Stimulated activated CD8-positive, alpha-beta memory T cell treated with anti-CD3 and anti-CD28 coated beads, Interleukin-2, amount 100 ng/mL, for 48 hours (primary cell): ENCODE results near the gene TIPIN.
"Not testable (repeated sequence)": the region's sequence is repeated elsewhere in the genome, so short reads cannot be mapped to it uniquely, and the experiment has no call there.

Experiments
- DNase-seq, 2 donors: peaks; one replicate each; pipeline ENCODE4 v3.0.0-alpha.2; 2020; ENCODE audit warnings: low read depth in 2 of 2

The TIPIN gene

DNA sequence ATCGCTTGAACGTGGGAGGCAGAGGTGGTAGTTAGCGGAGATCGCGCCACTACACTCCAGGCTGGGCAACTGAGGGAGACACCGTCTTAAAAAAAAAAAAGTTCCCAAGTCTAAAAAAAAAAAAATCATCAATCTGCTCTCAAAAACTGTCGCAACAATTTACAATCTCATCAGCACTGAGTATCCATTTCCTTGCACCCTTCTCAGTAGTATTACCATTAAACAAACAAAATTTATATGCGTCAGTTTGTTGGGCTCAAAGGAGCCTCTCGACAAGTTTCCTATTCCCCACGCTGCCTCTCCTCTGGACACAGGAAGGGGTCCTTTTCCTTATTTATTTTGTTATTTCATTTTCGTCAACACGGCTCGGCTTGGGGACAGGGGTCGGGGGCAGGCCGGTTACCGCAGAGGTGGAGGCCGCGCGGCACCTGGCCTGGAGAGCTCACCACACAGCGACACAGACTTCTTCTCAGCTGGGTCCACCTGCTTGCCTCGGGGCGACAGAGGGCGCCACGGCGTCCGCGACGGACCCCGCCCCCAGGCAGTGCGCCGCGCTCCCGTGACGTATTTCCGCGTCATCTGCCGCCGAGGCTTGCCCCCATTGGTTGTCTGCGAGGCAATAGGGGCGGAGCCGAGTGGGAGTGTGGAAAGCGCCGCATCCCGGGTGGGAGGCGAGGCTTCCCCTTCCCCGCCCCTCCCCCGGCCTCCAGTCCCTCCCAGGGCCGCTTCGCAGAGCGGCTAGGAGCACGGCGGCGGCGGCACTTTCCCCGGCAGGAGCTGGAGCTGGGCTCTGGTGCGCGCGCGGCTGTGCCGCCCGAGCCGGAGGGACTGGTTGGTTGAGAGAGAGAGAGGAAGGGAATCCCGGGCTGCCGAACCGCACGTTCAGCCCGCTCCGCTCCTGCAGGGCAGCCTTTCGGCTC is 30.0 kb upstream of the TIPIN start, which contains the start of gene MAP2K1:
TSS of gene MAP2K1 (plus strand) at position 709 of the 920 bp plus-strand sequence. CDS start 436 bp downstream, outside the sequence.
- DNase-seq = peak; percentile 98 to 99

DNA sequence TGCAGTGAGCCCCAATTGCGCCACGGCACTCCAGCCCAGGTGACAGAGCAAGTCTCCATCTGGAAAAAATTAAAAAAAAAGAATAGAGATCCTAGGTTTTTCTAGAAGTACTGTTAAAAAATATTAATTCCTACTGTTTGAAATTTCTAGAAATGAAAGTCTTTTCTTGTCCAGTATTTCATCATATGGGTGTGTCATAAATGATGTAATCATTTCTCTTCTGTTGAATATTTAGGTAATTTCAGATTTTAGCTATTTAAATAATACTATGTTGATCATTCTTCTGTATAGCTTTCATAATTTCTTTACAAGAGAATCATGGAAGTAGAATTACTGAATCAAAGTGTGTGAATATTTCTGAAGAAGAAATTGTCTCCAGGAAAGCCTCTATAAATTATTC is 24.9 kb upstream of the TIPIN start:
- DNase-seq = not testable (repeated sequence)

DNA sequence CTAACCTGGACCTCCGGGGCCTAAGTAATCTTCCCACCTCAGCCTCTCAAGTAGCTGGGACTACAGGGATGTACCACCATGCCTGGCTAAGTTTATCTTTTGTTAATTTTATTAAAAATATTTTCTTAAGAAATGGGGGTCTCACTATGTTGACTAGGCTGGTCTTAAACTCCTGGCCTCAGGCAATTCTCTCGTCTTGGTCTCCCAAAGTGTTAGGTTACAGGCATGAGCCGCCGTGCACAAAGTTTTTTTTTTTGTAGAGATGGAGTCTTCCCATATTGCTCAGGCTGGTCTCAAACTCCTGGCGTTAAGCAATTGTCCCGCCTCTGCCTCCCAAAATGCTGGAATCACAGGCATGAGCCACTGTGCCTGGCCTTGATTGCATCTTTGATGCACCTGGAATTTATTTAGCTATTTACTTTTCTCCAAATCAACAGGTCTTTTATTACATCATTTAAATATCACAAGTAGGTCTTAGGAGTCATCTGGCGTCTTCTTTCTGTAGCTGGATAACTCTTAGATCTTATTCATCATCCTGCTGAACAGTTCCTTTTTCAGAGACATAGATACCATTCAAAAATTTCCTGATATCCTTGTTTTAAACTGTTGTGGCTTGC is 22.4 kb upstream of the TIPIN start:
- DNase-seq = no peak

DNA sequence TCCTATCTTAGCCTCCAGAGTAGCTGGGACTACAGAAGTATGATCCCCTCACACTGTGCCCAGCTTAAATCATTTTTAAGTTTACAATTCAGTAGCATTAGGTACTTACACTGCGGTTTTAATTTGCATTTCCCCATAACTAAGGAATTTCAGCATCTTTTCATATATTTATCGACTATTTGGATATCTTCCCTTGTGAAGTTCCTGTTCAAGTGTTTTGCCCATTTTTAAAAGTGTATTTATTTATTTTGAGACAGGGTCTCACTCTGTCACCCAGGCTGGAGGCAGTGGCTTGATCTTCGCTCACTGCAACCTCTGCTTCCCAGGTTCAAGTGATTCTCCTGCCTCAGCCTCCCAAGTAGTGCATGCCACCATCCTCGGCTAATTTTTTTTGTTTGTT is 17.7 kb upstream of the TIPIN start:
- no peak for DNase-seq

DNA sequence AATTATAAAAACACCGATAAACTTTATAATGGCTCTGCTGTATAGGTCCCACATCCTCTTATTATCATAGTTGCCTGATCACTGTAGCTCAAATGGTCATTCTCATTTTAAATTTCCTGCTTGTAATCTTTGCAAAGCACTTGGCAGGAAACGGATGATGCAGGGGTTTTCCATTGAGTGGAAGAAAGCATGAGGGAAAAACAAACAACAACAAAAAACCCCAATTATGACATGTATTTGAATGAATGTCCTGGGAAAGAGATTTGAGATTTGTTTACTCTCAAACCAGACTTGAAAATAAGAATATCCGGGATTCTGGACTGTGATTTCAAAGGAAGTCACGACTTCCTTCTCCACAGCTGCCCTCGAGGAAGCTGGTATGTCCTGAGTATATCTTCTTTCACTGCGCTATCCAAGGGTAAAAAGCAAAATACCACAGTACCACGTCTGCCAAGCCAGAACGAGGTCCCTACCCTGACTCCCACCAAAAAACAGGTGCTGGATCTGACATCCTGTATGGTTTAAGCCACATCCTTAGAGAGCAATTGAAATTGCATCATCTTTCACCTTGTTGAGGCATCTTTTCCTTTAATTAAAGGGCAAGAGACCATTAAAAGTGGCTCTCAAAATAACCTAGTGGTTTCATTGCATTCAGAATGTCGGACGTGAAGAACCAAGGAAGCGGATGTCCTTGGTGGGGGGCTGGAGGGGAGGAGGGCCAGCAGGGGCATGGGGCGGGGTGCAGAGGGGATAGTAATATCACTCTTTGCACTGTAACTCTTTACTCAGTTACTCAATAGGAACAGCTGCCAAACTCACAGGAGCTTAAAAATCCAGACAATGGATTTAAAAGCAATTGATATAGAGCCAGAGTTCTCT is 13.5 kb upstream of the TIPIN start:
- no peak for DNase-seq

DNA sequence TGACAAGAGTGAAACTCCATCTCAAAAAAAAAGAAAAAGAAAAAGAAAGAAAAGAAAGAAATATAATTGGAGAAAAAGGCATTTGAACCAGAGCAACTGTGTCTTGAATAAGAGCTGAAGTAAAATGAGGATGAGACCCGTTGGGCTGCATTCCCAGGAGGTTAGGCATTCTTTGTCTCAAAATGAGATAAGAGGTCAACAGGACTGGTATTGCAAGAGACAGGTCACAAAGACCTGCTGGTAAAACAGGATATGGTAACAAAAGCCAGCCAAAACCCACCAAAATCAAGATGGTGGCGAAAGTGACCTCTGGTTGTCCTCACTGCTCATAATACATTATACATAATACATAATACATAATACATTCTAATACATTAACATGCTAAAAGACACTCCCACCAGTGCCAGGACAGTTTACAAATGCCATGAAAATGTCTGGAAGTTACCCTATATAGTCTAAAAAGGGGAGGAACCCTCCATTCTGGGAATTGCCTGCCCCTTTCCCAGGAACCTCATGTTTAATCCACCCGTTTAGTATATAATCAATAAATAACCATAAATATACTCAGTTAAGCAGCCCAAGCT is 8.6 kb upstream of the TIPIN start:
- DNase-seq = no peak

- DNase-seq = no peak
Measured at GRCh38 chr15:66362776-66363175, 6.3 kb upstream of the TIPIN start.

- DNase-seq = not testable (repeated sequence)
Measured at GRCh38 chr15:66361745-66362460, 5.4 kb upstream of the TIPIN start.

- no peak for DNase-seq
Measured at GRCh38 chr15:66359740-66360139, 3.3 kb upstream of the TIPIN start.

GRCh38 chr15:66356077-66356358 is 467 bp downstream of the TIPIN start:
- DNase-seq = no peak

GRCh38 chr15:66348530-66348929 is 8.0 kb downstream of the TIPIN start:
- not testable (repeated sequence) for DNase-seq

GRCh38 chr15:66328771-66329170 is 27.7 kb downstream of the TIPIN start:
- DNase-seq = no peak

DNA sequence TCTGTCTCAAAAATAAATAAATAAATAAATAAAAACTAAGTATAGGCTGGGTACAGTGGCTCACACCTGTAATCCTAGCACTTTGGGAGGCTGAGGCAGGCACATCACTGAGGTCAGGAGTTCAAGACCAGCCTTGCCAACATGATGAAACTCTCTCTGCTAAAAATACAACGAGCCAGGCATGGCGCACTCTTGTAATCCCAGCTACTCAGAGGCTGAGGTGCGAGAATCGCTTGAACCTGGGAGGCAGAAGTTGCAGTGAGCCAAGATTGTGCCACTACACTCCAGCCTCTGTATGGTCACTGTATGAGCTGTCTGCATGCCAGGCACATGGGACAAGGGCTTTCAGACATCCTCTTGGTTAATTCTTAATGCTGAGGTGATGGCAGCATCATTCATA is 28.7 kb downstream of the TIPIN start:
- DNase-seq = no peak

DNA sequence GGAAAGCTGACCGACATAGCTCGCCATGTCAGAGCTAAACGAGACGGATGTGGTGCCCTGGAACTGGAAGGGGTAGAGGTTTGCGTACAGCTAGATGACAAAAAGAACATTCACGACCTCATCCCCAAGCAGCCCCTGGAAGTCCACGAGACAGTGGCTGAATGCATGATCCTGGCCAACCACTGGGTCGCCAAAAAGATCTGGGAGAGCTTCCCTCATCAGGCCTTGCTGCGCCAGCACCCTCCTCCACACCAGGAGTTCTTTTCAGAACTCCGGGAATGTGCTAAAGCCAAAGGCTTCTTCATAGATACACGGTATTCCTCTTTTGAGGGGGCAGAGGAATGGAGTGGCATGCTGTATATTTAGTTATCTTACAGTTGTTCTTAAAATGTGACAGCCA is 30.4 kb downstream of the TIPIN start:
- DNase-seq = no peak

DNA sequence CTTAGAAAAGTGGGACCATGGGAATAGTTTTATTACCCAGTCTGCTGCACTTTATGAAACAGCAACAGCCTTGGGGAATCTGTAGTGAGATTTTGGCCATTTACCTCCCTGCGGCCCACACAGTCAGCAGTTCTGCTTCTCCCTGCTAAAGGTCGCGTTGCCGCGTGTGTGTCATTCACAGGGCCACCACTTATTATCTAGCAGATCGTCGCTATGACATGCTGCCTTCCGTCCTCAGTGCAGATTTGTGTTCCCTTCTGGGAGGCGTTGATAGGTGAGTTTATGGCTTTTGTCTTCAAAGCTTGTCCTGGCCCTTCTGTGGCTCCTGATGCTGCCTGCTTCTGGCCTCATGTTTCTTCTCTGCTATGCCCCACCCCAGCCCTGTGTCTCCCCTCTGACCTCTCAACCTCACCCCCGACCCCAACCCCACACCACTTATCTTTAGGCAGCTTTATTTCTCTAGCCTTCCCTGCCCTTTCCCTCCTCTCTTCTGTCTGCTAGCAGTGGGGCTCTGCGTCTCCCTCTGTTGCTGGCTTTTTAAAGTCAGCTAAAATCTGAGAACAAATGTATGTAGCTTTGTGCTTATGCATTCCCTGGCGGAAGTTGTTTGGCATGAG is 33.1 kb downstream of the TIPIN start:
- no peak for DNase-seq

- DNase-seq = no peak
Measured at GRCh38 chr15:66312144-66312543, 44.3 kb downstream of the TIPIN start.

- no peak for DNase-seq
Measured at GRCh38 chr15:66310786-66311185, 45.7 kb downstream of the TIPIN start.

GRCh38 chr15:66309828-66310227 is 46.7 kb downstream of the TIPIN start:
- DNase-seq = no peak

DNA sequence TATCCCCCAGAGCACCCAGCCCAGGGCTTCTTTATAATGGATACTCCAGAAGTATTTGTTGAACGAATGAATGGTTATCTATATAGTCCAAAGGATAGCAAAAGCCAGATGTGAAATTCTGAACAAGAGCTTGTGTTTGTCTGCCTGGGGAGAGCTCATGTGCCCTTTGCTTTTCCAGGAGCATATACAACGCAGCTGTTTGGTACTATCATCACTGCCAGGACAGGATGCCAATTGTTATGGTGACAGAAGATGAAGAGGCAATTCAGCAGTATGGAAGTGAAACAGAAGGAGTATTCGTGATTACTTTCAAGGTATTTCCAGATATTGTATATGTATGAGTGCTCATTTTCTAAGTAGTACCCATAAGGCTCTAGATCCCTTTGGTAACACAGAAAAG is 48.0 kb downstream of the TIPIN start:
- no peak for DNase-seq

DNA sequence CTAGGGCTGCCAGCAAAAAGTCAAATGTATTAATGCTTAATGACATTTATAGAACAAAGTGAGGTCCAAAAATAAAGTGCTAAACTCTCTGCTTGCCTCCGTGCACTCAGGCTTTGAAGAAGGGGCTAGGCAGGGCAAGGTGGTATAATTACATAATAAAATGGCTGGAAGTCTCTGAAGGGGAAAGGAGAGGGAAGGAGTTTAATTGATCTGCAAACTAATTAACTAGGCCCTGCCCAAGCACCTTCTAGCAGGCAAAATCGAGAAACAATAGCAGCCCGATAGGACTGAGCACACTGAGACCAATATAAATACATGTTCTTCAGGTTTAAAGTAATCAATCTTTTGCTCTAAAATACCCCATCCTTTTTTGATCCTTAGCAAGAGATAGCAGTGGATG is 50.1 kb downstream of the TIPIN start:
- DNase-seq = no peak

DNA sequence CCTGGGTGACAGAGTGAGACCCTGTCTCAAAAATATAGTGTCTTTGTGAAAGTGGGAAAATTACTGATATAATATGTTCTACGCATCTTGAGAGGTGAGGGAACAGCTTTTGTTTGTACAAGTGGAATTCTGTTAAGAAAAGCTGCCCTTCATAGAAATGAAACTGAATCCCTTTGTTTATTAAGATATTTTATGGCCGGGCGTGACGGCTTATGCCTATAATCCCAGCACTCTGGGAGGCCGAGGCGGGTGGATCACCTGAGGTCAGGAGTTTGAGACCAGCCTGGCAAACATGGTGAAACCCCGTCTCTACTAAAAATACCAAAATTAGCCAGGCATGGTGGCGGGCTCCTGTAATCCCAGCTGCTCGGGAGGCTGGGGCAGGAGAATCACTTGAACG is 52.1 kb downstream of the TIPIN start:
- DNase-seq = not testable (repeated sequence)
